ENCODE results near the gene PCDHB11.
"Not testable (repeated sequence)": the region's sequence is repeated elsewhere in the genome, so short reads cannot be mapped to it uniquely, and the experiment has no call there.

Gene PCDHB11

GRCh38 chr5:141199359-141200235 is at the start of gene PCDHB11:
Gene PCDHB11, plus strand, starts transcription at chr5:141199627. Its CDS starts 148 bp downstream, at chr5:141199775.
- DNase-seq (ENCODE audit: low read depth, low spot score) = no peak

GRCh38 chr5:141149812-141150211 is 49.6 kb upstream of the PCDHB11 start, which contains the start of gene PCDHB6:
Gene PCDHB6, plus strand, starts transcription at chr5:141150057. Its CDS starts 201 bp downstream, at chr5:141150258.
- DNase-seq (ENCODE audit: low read depth, low spot score) = peak; percentile 30

DNA sequence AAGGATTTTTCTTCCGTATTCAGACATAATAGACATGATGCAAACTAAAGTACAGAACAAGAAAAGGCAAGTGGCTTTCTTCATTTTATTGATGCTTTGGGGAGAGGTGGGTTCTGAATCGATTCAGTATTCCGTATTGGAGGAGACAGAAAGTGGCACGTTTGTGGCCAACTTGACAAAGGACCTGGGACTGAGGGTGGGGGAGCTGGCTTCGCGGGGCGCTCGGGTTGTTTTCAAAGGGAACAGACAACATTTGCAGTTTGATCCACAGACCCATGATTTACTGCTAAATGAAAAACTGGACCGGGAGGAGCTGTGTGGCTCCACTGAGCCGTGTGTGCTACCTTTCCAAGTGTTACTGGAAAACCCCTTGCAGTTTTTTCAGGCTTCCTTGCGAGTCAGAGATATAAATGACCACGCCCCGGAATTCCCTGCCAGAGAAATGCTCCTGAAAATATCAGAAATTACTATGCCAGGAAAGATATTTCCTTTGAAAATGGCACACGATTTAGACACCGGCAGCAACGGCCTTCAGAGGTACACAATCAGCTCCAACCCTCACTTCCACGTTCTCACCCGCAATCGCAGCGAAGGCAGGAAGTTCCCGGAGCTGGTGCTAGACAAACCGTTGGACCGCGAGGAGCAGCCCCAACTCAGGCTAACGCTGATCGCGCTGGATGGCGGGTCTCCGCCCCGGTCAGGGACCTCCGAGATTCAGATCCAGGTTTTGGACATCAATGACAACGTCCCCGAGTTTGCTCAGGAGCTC is 49.0 kb upstream of the PCDHB11 start:
- no peak for DNase-seq (ENCODE audit: low read depth, low spot score)

DNA sequence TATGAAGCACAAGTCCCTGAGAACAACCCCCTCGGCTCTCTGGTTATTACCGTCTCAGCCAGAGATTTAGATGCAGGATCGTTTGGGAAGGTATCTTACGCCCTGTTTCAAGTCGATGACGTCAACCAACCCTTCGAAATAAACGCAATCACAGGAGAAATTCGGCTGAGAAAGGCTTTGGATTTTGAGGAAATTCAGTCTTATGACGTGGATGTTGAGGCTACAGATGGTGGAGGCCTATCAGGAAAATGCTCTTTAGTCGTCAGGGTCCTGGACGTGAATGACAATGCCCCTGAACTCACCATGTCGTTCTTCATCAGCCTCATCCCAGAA is 48.5 kb upstream of the PCDHB11 start:
- DNase-seq (ENCODE audit: low read depth, low spot score) = no peak

- DNase-seq (ENCODE audit: low read depth, low spot score) = not testable (repeated sequence)
Observed at GRCh38 chr5:141151632-141152031, 47.8 kb upstream of the PCDHB11 start.

DNA sequence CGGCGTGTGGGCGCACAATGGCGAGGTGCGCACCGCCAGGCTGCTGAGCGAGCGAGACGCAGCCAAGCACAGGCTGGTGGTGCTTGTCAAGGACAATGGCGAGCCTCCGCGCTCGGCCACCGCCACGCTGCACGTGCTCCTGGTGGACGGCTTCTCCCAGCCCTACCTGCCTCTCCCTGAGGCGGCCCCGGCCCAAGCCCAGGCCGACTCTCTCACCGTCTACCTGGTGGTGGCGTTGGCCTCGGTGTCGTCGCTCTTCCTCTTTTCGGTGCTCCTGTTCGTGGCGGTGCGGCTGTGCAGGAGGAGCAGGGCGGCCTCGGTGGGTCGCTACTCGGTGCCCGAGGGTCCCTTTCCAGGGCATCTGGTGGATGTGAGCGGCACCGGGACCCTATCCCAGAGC is 47.3 kb upstream of the PCDHB11 start:
- not testable (repeated sequence) for DNase-seq (ENCODE audit: low read depth, low spot score)

DNA sequence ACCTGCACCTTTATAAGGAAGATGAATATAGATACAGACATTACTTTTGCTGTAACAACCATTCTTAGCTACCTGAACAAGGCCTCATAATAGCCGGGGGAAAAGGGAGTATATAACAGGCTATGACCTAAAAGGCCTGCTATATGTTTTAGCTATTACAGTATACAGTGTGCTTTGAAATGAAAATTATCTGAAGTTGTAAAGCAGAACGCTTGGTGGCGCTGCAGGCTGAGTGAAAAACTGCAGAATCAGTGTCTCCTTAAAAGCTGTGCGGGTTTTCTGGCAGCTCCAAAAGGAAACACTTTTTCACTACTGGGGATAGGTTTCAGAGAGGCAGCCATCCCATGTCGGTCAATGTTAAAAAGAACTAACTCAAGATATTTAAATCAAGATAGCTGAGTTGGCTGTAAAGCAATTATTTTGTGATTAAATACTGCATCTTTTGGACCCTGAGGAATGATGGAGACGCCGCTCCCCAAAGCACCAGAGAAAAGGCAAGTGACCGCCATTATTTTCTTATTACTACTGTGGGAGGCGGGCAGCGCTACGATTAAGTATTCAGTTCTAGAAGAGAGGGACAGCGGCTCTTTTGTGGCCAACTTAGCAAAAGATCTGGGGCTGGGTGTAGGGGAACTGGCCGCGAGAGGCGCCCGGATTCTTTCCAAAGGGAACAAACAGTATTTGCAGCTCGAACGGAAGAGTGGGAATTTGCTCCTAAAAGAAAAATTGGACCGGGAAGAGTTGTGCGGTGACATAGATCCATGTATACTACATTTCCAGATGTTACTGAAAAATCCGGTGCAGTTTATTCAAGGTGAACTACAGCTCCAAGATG is 43.7 kb upstream of the PCDHB11 start:
- DNase-seq (ENCODE audit: low read depth, low spot score) = peak; percentile 19

DNA sequence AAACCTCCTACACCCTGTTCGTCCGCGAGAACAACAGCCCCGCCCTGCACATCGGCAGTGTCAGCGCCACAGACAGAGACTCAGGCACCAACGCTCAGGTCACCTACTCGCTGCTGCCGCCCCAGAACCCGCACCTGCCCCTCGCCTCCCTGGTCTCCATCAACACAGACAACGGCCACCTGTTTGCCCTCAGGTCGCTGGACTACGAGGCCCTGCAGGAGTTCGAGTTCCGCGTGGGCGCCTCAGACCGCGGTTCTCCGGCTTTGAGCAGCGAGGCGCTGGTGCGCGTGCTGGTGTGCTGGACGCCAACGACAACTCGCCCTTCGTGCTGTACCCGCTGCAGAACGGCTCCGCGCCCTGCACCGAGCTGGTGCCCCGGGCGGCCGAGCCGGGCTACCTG is 42.1 kb upstream of the PCDHB11 start:
- not testable (repeated sequence) for DNase-seq (ENCODE audit: low read depth, low spot score)

DNA sequence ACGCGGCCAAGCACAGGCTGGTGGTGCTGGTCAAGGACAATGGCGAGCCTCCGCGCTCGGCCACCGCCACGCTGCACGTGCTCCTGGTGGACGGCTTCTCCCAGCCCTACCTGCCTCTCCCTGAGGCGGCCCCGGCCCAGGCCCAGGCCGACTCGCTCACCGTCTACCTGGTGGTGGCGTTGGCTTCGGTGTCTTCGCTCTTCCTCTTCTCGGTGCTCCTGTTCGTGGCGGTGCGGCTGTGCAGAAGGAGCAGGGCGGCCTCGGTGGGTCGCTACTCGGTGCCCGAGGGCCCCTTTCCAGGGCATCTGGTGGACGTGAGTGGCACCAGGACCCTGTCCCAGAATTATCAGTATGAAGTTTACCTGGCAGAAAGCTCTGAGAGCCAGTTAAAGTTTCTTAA is 41.5 kb upstream of the PCDHB11 start:
- DNase-seq (ENCODE audit: low read depth, low spot score) = not testable (repeated sequence)

GRCh38 chr5:141172381-141173204 is 26.8 kb upstream of the PCDHB11 start, which contains the start of gene PCDHB7:
Gene PCDHB7, plus strand, starts transcription at chr5:141172644. Its CDS starts 192 bp downstream, at chr5:141172836.
- peak; percentile 4 for DNase-seq (ENCODE audit: low read depth, low spot score)

- not testable (repeated sequence) for DNase-seq (ENCODE audit: low read depth, low spot score)
Observed at GRCh38 chr5:141174291-141175104, 24.9 kb upstream of the PCDHB11 start.

GRCh38 chr5:141175933-141176332 is 23.5 kb upstream of the PCDHB11 start:
- DNase-seq (ENCODE audit: low read depth, low spot score) = no peak

DNA sequence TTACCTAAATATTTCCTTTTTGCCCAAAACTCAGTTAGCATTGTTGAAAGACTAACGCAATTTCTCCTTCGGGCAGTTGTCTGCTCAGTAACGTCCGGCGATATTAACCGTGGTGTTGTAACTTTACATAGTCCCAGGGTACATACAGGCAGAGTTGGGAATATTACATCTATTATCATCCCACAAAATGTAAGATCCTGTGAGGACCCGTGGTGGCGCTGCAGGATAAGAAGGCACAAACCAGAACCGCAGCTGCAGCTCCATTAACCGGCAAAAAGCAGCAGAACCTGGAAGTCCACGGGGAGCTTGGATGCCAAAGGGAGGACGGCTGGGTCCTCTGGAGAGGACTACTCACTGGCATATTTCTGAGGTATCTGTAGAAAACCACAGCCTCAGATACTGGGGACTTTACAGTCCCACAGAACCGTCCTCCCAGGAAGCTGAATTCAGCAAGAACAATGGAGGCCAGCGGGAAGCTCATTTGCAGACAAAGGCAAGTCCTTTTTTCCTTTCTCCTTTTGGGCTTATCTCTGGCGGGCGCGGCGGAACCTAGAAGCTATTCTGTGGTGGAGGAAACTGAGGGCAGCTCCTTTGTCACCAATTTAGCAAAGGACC is 21.7 kb upstream of the PCDHB11 start, which contains the start of gene PCDHB8:
Gene PCDHB8, plus strand, starts transcription at position 214 of the 615 bp plus-strand sequence. Its CDS starts 245 bp downstream, at position 459.
- DNase-seq (ENCODE audit: low read depth, low spot score) = not testable (repeated sequence)

- DNase-seq (ENCODE audit: low read depth, low spot score) = not testable (repeated sequence)
Observed at GRCh38 chr5:141179371-141179770, 20.1 kb upstream of the PCDHB11 start.

DNA sequence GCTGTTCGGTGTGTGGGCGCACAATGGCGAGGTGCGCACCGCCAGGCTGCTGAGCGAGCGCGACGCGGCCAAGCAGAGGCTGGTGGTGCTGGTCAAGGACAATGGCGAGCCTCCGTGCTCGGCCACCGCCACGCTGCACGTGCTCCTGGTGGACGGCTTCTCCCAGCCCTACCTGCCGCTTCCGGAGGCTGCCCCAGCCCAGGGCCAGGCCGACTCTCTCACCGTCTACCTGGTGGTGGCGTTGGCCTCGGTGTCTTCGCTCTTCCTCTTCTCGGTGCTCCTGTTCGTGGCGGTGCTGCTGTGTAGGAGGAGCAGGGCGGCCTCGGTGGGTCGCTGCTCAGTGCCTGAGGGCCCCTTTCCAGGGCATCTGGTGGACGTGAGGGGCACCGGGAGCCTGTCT is 19.6 kb upstream of the PCDHB11 start:
- DNase-seq (ENCODE audit: low read depth, low spot score) = not testable (repeated sequence)

DNA sequence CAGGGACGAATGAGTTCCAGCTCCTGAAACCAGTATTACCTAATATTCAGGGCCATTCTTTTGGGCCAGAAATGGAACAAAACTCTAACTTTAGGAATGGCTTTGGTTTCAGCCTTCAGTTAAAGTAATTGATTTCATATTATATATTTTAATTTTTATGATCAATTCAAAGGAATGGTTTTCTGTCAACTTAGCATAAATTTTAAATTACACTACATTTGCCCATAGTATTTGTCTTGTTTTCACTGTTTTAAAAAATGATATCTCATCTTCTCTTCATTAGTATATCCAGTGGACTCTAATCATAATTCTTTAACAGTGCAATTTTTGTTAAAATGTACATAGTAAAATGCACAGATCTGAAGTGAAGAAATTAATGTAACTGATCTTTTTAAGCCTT is 19.1 kb upstream of the PCDHB11 start:
- no peak for DNase-seq (ENCODE audit: low read depth, low spot score)

GRCh38 chr5:141182248-141182647 is 17.2 kb upstream of the PCDHB11 start, which contains the start of gene PCDHB16:
Gene PCDHB16, plus strand, starts transcription at chr5:141182387. Its CDS starts 173 bp downstream, at chr5:141182560.
- DNase-seq (ENCODE audit: low read depth, low spot score) = peak; percentile 53

DNA sequence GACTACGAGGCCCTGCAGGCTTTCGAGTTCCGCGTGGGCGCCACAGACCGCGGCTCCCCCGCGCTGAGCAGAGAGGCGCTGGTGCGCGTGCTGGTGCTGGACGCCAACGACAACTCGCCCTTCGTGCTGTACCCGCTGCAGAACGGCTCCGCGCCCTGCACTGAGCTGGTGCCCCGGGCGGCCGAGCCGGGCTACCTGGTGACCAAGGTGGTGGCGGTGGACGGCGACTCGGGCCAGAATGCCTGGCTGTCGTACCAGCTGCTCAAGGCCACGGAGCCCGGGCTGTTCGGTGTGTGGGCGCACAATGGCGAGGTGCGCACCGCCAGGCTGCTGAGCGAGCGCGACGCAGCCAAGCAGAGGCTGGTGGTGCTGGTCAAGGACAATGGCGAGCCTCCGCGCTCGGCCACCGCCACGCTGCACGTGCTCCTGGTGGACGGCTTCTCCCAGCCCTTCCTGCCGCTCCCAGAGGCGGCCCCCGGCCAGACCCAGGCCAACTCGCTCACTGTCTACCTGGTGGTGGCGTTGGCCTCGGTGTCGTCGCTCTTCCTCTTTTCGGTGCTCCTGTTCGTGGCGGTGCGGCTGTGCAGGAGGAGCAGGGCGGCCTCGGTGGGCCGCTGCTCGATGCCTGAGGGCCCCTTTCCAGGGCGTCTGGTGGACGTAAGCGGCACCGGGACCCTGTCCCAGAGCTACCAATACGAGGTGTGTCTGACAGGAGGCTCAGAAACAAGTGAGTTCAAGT is 15.1 kb upstream of the PCDHB11 start:
- not testable (repeated sequence) for DNase-seq (ENCODE audit: low read depth, low spot score)

All from ELF-1 (cell line).